Adipocyte (in vitro differentiated cells): Measurements from ENCODE around the gene TP53BP1.

Experiments
- DNase-seq: peaks from one replicate; pipeline ENCODE4 v3.0.0-alpha.2; 2015; ENCODE audit warnings: low read depth
- H3K27me3 ChIP-seq: replicated peaks from 2 replicates; pipeline ENCODE4 v1.7.0; 2013; ENCODE audit warnings: mild to moderate bottlenecking, low read length, moderate library complexity; ENCODE audit not compliant: control insufficient read depth, insufficient read depth
- H3K36me3 ChIP-seq: 2 replicates; pipeline ENCODE4 v1.7.0; 2013; ENCODE audit warnings: low read length, mild to moderate bottlenecking, moderate library complexity; ENCODE audit not compliant: control insufficient read depth, insufficient read depth, severe bottlenecking
- H3K4me1 ChIP-seq: 2 replicates; pipeline ENCODE4 v1.7.0; 2013; ENCODE audit warnings: mild to moderate bottlenecking, low read length, moderate library complexity; ENCODE audit not compliant: control insufficient read depth, insufficient read depth
- H3K4me3 ChIP-seq: 2 replicates; pipeline ENCODE4 v1.7.0; 2013; ENCODE audit warnings: mild to moderate bottlenecking, low read length, moderate library complexity
- H3K9ac ChIP-seq: 2 replicates; pipeline ENCODE4 v1.7.0; 2013; ENCODE audit warnings: mild to moderate bottlenecking, low read length, moderate library complexity
- H3K9me3 ChIP-seq: 2 replicates; pipeline ENCODE4 v1.7.0; 2013; ENCODE audit warnings: mild to moderate bottlenecking, low read length, moderate library complexity; ENCODE audit not compliant: control insufficient read depth

TP53BP1 gene

DNA sequence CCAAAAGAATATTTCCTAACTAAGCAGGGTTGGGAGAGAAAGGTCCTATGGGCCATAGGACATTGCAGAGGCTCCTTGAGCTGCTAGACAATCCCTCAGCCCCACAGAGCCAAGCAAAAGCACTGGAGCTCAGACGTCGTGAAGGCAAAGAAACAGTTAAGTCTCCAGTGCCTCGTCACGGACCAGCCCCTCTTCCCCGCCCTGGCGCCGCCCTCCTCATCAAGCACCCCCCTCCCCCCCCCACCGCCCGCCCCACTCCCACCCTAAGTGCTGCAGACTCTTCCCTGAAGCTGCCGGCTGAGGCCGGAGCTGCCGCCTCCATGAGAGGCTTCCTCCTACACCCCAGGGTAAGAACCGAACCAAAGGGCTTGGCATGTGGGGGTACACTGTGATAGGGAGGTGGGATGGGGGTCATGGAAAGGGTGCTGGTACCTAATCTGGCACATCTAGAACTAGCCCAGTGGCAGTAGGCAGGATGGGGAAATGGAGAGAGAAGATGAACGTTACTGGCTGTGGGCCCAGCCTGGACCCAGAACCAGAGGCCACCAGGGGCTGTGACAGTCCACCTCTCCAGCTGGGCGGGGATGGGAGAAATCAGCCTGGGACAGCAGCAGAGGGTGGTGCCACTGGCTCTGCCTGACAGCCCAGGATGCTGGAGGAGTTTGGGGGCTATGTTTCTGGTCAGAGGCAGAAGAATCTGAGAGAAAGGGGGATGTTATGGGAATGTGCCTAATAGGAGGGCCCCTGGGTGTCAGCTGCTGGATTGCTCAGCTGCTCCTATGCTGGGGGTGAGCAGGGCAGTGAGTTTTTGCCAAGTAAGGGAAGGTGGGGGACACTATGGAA is 24.6 kb upstream of the TP53BP1 start, which contains the start of gene MAP1A:
Gene MAP1A (plus strand): TSS at position 255 of the 843 bp plus-strand sequence. CDS start 3,866 bp downstream, outside the sequence.
- DNase-seq, result peak; percentile 87
- Histone ChIP-seq H3K36me3 (peaks cover 24% of the 10 kb centered on the region), H3K9ac (peak within 1 kb of the TSS; percentile 93), H3K27me3 (no peaks in the 10 kb centered on the region), H3K9me3 (no peaks in the 10 kb centered on the region), H3K4me3 (peak within 1 kb of the TSS; percentile 95), H3K4me1 (peaks cover 45% of the 10 kb centered on the region)

DNA sequence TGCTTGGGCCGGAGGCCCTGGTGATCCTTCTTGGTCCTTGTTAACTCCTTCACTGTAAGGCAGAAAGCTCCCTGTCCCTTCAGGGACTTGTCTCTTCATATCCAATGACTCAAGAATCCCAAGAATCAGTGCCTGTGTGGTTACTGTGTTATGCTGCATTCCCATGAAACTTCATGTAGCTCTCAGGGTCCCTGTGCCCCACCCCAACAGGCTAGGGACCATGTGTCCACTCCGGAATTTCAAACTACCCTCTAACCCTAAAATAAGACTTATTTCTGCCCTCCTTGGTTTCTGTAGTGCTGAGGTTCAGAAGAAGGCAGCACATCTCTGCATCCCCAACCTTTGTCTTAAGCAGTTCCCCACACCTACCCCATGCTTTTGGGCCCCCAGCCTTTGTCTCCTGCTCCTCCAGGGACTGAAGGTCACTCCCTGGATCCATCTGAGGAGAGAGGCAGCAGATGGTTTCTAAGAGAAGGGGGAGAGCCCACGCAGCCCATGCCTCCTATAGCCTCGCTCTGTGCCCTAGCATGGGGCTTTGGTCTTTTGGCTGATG is 23.9 kb upstream of the TP53BP1 start:
- Histone ChIP-seq H3K4me1 (peaks cover 45% of the 10 kb centered on the region), H3K27me3 (no peaks in the 10 kb centered on the region), H3K4me3 (peak overlapping the region; percentile 95), H3K9me3 (no peaks in the 10 kb centered on the region), H3K9ac (peak overlapping the region; percentile 93), H3K36me3 (peaks cover 17% of the 10 kb centered on the region)
- DNase-seq, result peak; percentile 73

DNA sequence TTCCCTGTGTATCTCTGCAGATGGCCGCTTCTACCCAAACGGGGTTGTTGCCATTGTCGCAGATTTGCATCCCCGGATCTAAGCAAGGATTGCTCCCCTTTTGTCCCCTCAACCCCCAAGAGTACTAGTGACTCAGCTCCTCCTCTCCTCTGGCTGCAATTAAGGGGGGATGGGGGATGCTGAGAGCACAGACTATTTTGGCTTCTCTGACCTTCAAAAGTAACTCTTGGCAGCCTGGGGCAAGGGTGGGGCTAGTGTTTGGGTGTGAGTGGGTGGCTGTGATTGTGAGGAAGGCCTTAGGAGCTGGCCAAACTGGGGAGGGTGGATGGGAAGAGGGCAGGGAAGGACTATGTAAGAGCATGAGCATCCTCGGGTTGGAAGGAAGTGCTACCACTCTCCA is 23.2 kb upstream of the TP53BP1 start:
- Histone ChIP-seq H3K36me3 (peaks cover 10% of the 10 kb centered on the region), H3K4me3 (peak overlapping the region; percentile 95), H3K9me3 (no peaks in the 10 kb centered on the region), H3K27me3 (no peaks in the 10 kb centered on the region), H3K9ac (peak overlapping the region; percentile 93), H3K4me1 (peaks cover 51% of the 10 kb centered on the region)
- DNase-seq, result peak; percentile 64

DNA sequence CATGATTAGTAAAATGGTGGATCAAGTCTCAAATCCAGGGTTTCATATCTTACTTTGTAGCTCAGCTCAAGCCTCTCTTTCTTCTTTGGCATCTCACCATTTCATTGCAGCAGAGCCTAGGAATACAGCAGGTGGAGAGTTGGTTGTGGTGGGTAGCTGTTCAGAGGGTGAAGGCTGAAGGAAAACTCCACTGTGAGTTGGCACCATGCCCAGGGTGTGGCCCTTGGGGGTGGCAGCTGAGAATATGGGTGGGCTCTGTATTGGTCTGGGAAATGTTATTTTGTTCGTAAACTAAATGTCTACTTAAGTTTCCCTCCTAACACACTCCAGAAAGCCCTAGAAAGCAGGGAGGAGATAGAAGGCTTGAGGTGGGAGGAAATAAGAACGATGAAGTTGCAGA is 22.8 kb upstream of the TP53BP1 start:
- no peak for DNase-seq

DNA sequence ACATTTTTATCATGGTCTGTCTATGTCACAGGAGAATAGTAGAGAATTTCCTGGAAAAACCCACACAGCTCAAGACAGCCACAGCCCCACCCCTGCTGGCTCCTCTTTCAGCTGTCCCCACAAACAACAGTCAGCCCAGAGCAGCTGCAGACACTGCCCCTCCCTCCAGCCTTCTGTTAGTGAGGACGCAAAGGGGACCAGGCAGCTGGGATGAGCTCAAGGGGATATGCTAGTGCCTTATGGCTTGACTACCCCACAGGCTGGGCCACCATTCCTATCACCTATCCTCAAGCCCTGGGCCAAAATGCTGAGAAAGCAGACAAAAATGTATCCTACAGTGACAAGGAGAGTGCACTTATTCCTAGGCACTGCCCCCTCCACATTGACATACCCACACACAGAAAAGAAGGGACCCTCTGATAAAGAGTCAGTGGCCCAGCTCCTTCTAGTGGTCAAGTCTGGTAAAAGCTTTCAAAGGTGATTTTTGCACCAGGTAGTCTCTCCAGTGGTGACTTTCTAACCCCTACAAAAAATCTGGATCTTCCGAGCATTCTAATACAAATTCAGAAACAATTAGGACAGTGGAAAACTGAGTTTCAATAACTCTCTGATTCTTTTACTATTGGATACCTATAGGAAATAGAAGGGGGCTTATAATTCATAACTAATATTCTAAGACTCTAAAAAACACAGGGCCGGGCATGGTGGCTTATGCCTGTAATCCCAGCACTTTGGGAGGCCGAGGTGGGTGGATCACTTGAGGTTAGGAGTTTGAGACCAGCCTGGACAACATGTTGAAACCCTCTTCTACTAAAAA is 21.5 kb upstream of the TP53BP1 start:
- DNase-seq, result peak; percentile 68
- peaks cover 58% of the 10 kb centered on the region for H3K4me1 ChIP-seq
- peak overlapping the region; percentile 22 for H3K9ac ChIP-seq
- H3K9me3 ChIP-seq, result no peaks in the 10 kb centered on the region
- no peaks in the 10 kb centered on the region for H3K36me3 ChIP-seq
- H3K27me3 ChIP-seq, result no peaks in the 10 kb centered on the region
- H3K4me3 ChIP-seq, result no peak overlapping the region

More for the DNA sequence above, 22.8 kb upstream of the TP53BP1 start:
- Histone ChIP-seq H3K4me3 (peak overlapping the region; percentile 95), H3K4me1 (peaks cover 54% of the 10 kb centered on the region), H3K36me3 (peaks cover 6% of the 10 kb centered on the region), H3K9me3 (no peaks in the 10 kb centered on the region), H3K27me3 (no peaks in the 10 kb centered on the region), H3K9ac (peak overlapping the region; percentile 93)

DNA sequence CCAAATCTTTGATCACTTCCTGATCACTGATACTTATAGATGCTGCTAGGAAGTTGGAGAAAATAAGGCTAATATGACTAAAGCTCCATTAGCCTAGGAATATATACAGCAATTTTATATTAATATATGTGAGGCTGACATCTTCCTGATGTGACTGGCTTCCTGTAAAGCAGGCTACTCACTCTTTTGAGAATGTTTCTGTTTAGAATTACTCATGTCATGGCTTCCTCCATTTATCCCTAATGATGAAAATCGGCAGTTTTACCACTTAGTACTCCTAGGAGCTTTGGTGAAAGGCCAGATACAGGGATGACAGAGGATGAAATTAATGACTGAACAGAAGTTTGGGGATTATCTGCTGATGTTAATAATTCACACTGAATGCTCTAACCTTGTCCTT is 20.6 kb upstream of the TP53BP1 start:
- H3K27me3 ChIP-seq, result no peaks in the 10 kb centered on the region
- H3K4me3 ChIP-seq, result no peak overlapping the region
- H3K9ac ChIP-seq, result peak overlapping the region; percentile 22
- H3K9me3 ChIP-seq, result no peaks in the 10 kb centered on the region
- H3K4me1 ChIP-seq, result peaks cover 55% of the 10 kb centered on the region
- no peak for DNase-seq
- no peaks in the 10 kb centered on the region for H3K36me3 ChIP-seq

DNA sequence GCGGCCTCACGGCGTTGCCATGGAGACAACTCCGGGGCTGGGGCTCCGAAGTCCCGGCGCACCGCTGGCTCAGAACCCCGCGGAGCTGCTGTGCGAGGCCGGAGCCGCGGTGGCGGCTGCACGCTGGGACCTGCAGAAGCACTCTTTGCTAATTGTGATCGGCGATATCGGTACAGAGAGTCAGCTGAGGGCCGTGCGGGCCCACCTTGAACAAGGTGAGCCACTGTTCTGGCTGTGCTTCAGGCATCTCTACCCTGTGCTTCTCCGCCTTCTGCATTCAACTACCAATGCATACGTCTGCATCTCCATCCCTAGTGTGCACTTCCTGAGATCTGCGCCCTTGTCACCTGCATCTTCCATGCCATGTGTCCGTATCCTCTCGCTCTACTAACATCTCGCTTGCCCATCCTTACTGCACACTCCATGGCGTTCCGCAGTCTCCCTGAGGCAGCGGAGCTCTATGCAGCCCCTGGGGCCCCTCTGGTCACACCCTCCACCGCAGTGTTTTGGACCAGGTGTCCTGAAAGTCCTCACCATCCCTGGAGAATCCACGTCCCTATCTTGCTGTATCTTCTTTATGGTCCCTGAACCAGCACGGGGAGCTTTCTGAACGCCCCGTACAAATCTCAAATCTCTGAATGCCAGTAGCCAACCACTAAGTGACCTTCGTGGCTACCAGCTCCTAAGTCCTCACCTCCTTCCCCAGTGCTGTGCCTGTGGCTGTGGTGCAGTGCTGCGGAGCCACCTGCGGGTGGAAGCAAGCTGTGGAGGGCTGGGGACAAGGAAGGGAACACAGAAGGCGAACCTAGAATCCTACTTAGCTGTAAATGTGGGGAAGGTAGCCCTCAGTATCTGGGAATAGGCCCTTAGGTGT is 18.3 kb upstream of the TP53BP1 start:
- Histone ChIP-seq H3K36me3 (no peaks in the 10 kb centered on the region), H3K4me1 (peaks cover 49% of the 10 kb centered on the region), H3K4me3 (peak overlapping the region; percentile 82), H3K9ac (peak overlapping the region; percentile 85), H3K9me3 (no peaks in the 10 kb centered on the region), H3K27me3 (no peaks in the 10 kb centered on the region)
- DNase-seq, result peak; percentile 58

DNA sequence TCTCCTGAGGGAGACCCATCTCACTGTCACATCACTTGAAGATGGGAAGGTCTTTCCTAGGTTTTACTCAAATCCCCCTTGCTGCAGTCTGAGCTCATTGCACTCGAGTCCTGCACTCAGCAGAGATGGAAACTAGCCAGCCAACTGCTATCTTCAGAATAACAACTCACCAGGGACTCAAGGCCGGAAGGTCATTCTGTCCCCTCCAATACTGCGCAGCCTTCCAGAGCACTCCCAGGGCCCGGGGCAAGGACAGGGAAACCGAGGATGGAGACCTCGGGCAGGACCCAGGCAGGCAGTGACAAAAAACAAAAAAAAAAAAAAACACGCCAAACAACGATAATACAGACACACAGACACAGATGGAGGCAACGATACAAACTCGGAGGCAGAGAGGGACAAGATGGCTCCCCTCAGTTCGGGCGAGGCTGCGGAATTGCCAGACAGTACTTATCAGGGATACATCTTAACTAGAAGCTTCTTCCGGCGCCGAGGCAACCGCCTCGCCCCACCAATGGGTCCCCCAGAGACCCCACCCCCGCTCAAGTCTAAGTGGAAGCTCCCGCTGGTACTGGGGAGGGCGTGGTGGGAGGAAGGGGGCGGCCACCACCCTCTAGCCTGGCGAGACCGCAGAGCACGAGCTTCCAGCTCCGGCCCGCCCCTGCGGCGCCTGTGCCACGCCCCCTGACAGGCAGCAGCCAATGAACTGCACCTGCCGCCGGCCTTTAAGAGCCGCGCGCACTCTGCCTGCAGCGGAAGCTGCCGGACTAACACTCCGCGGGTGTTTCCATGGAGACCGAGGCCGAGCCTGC is 17.4 kb upstream of the TP53BP1 start:
- peak; percentile 100 for DNase-seq
- no peaks in the 10 kb centered on the region for H3K36me3 ChIP-seq
- peak overlapping the region; percentile 85 for H3K9ac ChIP-seq
- H3K27me3 ChIP-seq, result no peaks in the 10 kb centered on the region
- H3K9me3 ChIP-seq, result no peaks in the 10 kb centered on the region
- H3K4me1 ChIP-seq, result peaks cover 47% of the 10 kb centered on the region
- peak overlapping the region; percentile 82 for H3K4me3 ChIP-seq

DNA sequence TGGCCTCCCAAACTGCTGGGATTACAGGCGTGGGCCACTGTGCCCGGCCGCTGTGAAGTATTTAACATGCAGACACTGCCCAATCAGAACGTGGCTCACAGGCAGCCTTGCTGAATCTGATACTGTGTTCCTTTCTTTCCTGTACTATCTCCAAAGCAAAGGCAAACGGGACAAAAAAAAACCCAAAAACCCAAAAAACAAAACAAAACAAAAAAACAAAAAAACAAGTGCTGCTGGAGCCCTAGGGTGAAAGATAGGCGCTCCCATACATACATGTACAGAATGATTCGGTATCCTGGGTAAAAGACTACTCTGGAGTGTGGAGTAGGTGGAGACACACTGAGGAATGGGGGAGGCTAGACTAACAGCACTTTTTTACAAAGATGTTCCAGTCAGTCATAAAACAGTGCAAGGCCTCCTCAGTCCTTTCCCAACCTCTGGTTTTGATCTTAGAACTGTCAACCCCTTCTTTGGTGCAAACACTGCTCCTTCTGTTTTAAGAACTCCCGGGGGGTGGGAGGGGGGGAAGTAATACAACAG is 16.8 kb upstream of the TP53BP1 start:
- Histone ChIP-seq H3K9ac (peak overlapping the region; percentile 85), H3K36me3 (no peaks in the 10 kb centered on the region), H3K9me3 (no peaks in the 10 kb centered on the region), H3K4me1 (peaks cover 48% of the 10 kb centered on the region), H3K4me3 (peak overlapping the region; percentile 82), H3K27me3 (no peaks in the 10 kb centered on the region)
- peak; percentile 54 for DNase-seq
